GM19463 (cell line): ENCODE measurements around the gene VEGFA.

Experiments
- ATAC-seq: cut with Tn5 transposase; IDR thresholded peaks from one replicate; pipeline ENCODE4 v1.9.1; 2021; ENCODE audit warnings: mild to moderate bottlenecking, moderate library complexity; ENCODE audit not compliant: unreplicated experiment

Gene VEGFA

GRCh38 chr6:43758617-43759050, 11.4 kb upstream of the VEGFA start:
- ATAC-seq: no peak

GRCh38 chr6:43759136-43759906, 10.7 kb upstream of the VEGFA start:
- ATAC-seq: no peak

- ATAC-seq: no peak
Measured at GRCh38 chr6:43759907-43760206, 10.2 kb upstream of the VEGFA start.

- ATAC-seq: no peak
Measured at GRCh38 chr6:43760210-43761168, 9.5 kb upstream of the VEGFA start.

- no peak for ATAC-seq
Measured at GRCh38 chr6:43761666-43762409, 8.2 kb upstream of the VEGFA start.

GRCh38 chr6:43762410-43762768, 7.6 kb upstream of the VEGFA start:
- no peak for ATAC-seq

- no peak for ATAC-seq
Measured at GRCh38 chr6:43762966-43763695, 6.9 kb upstream of the VEGFA start.

GRCh38 chr6:43763812-43764522, 6.0 kb upstream of the VEGFA start:
- no peak for ATAC-seq

GRCh38 chr6:43764772-43765171, 5.2 kb upstream of the VEGFA start:
- no peak for ATAC-seq

- ATAC-seq: no peak
Measured at GRCh38 chr6:43765776-43766499, 4.1 kb upstream of the VEGFA start.

GRCh38 chr6:43766500-43766853, 3.5 kb upstream of the VEGFA start:
- no peak for ATAC-seq

GRCh38 chr6:43766964-43767461, 3.0 kb upstream of the VEGFA start:
- no peak for ATAC-seq

- no peak for ATAC-seq
Measured at GRCh38 chr6:43767553-43768505, 2.2 kb upstream of the VEGFA start.

GRCh38 chr6:43768506-43768860, 1.5 kb upstream of the VEGFA start:
- ATAC-seq: no peak

- no peak for ATAC-seq
Measured at GRCh38 chr6:43768983-43769525, 957 bp upstream of the VEGFA start.

- ATAC-seq: no peak
Measured at GRCh38 chr6:43770372-43771209, 580 bp downstream of the VEGFA start.

GRCh38 chr6:43771210-43771857, 1.3 kb downstream of the VEGFA start:
- no peak for ATAC-seq
